ENCODE measurements around the gene LCNL1. TPM values are rescaled to one million over a fixed set of nuclear protein-coding genes. Genes with fewer than 3 reads are reported as not detected.
A peak's percentile ranks its signal among the peaks of the same experiment; 100 is the strongest.

LCNL1 gene
- total RNA-seq (2014; rRNA removed; shearing (Covaris generic)), result not detected in 2 replicates

- no peak for DNase-seq (ENCODE audit: low read depth)
Measured at GRCh38 chr9:136982232-136983051, at the start of gene LCNL1. LCNL1 (plus strand) TSS chr9:136982993; CDS start chr9:136983587, 594 bp downstream.

GRCh38 chr9:136934277-136934676 lies 48.5 kb upstream of the LCNL1 start:
- no peak for DNase-seq (ENCODE audit: low read depth)

GRCh38 chr9:136935651-136936050 lies 47.1 kb upstream of the LCNL1 start:
- no peak for DNase-seq (ENCODE audit: low read depth)

- no peak for DNase-seq (ENCODE audit: low read depth)
Measured at GRCh38 chr9:136936645-136937170, 46.1 kb upstream of the LCNL1 start.

- no peak for DNase-seq (ENCODE audit: low read depth)
Measured at GRCh38 chr9:136937186-136938001, 45.4 kb upstream of the LCNL1 start.

- no peak for DNase-seq (ENCODE audit: low read depth)
Measured at GRCh38 chr9:136939431-136939995, 43.3 kb upstream of the LCNL1 start.

GRCh38 chr9:136939996-136940525 lies 42.7 kb upstream of the LCNL1 start:
- DNase-seq (ENCODE audit: low read depth), result no peak

- DNase-seq (ENCODE audit: low read depth), result no peak
Measured at GRCh38 chr9:136940526-136941230, 42.1 kb upstream of the LCNL1 start.

- DNase-seq (ENCODE audit: low read depth), result no peak
Measured at GRCh38 chr9:136941231-136942111, 41.3 kb upstream of the LCNL1 start.

GRCh38 chr9:136942112-136942880 lies 40.5 kb upstream of the LCNL1 start:
- DNase-seq (ENCODE audit: low read depth), result no peak

GRCh38 chr9:136942881-136943230 lies 39.9 kb upstream of the LCNL1 start:
- no peak for DNase-seq (ENCODE audit: low read depth)

GRCh38 chr9:136943291-136944211 lies 39.2 kb upstream of the LCNL1 start:
- peak; percentile 69 for DNase-seq (ENCODE audit: low read depth)

- DNase-seq (ENCODE audit: low read depth), result no peak
Measured at GRCh38 chr9:136944212-136944518, 38.6 kb upstream of the LCNL1 start.

GRCh38 chr9:136944519-136945332 lies 38.1 kb upstream of the LCNL1 start, which contains the start of the genes C8G and FBXW5:
C8G (plus strand) TSS chr9:136945243; CDS start chr9:136945321, 78 bp downstream.
FBXW5 (minus strand) TSS chr9:136944738; CDS start chr9:136944083, 655 bp downstream.
- DNase-seq (ENCODE audit: low read depth), result peak; percentile 99

- no peak for DNase-seq (ENCODE audit: low read depth)
Measured at GRCh38 chr9:136945333-136946227, 37.2 kb upstream of the LCNL1 start.

- DNase-seq (ENCODE audit: low read depth), result no peak
Measured at GRCh38 chr9:136946228-136947027, 36.4 kb upstream of the LCNL1 start.
